ENCODE results near the gene XYLT1. TPM values are rescaled to one million over a fixed set of nuclear protein-coding genes. Genes with fewer than 3 reads are reported as not detected.

The XYLT1 gene
- total and polyA plus RNA-seq, 2 of the 13 experiments (the other 11 are each of a cell fraction or from before 2014, with no cell fraction given), result not detected

DNA sequence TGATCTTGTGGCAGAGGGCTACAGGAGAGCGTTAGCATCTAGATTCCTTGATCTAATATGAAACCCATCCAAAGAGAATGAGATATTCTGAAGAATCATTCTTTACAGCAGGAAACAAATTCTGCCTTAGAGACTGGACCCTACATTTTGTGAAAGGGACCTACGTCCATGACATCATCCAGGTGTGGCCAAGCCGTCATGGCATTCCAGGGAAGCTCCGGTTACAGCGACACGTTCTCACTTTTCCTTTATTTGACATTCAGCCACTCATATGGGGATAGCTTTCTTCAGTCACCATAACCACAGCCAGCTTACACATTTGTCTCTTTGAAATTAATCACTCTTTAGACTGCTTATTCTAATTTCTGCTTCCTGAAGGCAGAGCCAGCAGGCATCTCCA, 408.1 kb downstream of the XYLT1 start:
- CTCF ChIA-PET (ENCODE audit: low intra/inter-chr PET ratio, low total read pairs), result no interaction called here
- POLR2A ChIA-PET, result no interaction called here
- Histone ChIP-seq H3K9me3 (ENCODE audit: low read length) (no peaks in the 10 kb centered on the region), H3K4me2 (ENCODE audit: low read depth, low read length) (no peak overlapping the region), H3K4me3 (replicated peaks in 1 of 3; ENCODE audit: insufficient read depth in 1 of 3, low read depth in 2 of 3, low read length in 3 of 3) (no peak overlapping the region), H2AFZ (ENCODE audit: low read length) (no peak overlapping the region), H3K4me1 (ENCODE audit: insufficient read depth, low read length) (no peaks in the 10 kb centered on the region), H4K20me1 (ENCODE audit: insufficient read depth, low read length) (no peaks in the 10 kb centered on the region), H3K9ac (ENCODE audit: insufficient read depth, low read depth, low read length) (no peak overlapping the region), H3K27ac (ENCODE audit: extremely low read length, insufficient read depth, low read length) (no peak overlapping the region), H3K27me3 (ENCODE audit: control insufficient read depth in 1 of 2, insufficient read depth in 2 of 2, low read length in 2 of 2) (peaks cover 0 to 2% of the 10 kb centered on the region in 2 experiments; a peak in 1 of 5 replicates), H3K79me2 (ENCODE audit: insufficient read depth, low read length) (no peaks in the 10 kb centered on the region), H3K36me3 (replicated peaks in 1 of 2; ENCODE audit: control insufficient read depth in 1 of 2, insufficient read depth in 2 of 2, low read length in 2 of 2) (no peaks in the 10 kb centered on the region)
- FAIRE-seq (no peak), ATAC-seq (no peak), DNase-seq (ENCODE audit: low spot score) (no peak)
- WGBS (ENCODE audit: low lambda C conversion rate), result 15% methylated on average over 6 of the region's 6 CpGs
- in situ Hi-C loops (cut with HindIII; ENCODE audit: extremely low pct_ligation_motif_present, low pct_unique_long_range_greater_than_20kb), result no loop called here
- TF ChIP-seq, protein P1, sequence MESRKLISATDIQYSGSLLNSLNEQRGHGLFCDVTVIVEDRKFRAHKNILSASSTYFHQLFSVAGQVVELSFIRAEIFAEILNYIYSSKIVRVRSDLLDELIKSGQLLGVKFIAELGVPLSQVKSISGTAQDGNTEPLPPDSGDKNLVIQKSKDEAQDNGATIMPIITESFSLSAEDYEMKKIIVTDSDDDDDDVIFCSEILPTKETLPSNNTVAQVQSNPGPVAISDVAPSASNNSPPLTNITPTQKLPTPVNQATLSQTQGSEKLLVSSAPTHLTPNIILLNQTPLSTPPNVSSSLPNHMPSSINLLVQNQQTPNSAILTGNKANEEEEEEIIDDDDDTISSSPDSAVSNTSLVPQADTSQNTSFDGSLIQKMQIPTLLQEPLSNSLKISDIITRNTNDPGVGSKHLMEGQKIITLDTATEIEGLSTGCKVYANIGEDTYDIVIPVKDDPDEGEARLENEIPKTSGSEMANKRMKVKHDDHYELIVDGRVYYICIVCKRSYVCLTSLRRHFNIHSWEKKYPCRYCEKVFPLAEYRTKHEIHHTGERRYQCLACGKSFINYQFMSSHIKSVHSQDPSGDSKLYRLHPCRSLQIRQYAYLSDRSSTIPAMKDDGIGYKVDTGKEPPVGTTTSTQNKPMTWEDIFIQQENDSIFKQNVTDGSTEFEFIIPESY (CRISPR knock-in tag; IDR thresholded peaks at IDR 0.05), result no peak
- TF ChIP-seq DMTF1 (CRISPR knock-in tag; IDR thresholded peaks at IDR 0.05) (no peak), SKI (IDR thresholded peaks at IDR 0.05; ENCODE audit: partially characterized antibody) (no peak), ZNF207 (IDR thresholded peaks at IDR 0.05; ENCODE audit: borderline replicate concordance) (no peak), ZNF136 (CRISPR knock-in tag; IDR thresholded peaks at IDR 0.05; ENCODE audit: low read depth) (no peak), KDM5B (CRISPR knock-in tag; IDR thresholded peaks at IDR 0.05; ENCODE audit: borderline replicate concordance) (no peak), ATF7 (IDR thresholded peaks at IDR 0.05) (peak; percentile 77), ATF7 (CRISPR knock-in tag; IDR thresholded peaks at IDR 0.05) (no peak)
- intact Hi-C loops (cut with micrococcal nuclease; ENCODE audit: unreplicated experiment), result no loop called here
- no TSS peak for BruUV-seq (replicated peaks)

Measured in HepG2 (cell line).